HepG2 (cell line): ENCODE data around the gene LEMD3. TPM values are rescaled to one million over a fixed set of nuclear protein-coding genes. Genes with fewer than 3 reads are reported as not detected.

ENCODE experiments used
- ATAC-seq: fragments of 200-7000 bp; cut with Tn5 transposase; 3 replicates; pipeline ENCODE4 v1.9.1; 2020; ENCODE audit warnings: mild to moderate bottlenecking, moderate library complexity
- BruUV-seq: library from RNA; stranded (reverse); fragments of 400-500 nt; replicated peaks from 2 replicates; lab custom pipeline; 2021; lab: Mats Ljungman, UMichigan
- CTCF ChIA-PET: fragments of 300-600 bp; formaldehyde crosslinking; extraction: SDS; loops from one replicate; lab custom pipeline; 2021; ENCODE audit warnings: low total read pairs, inconsistent platforms, low intra/inter-chr PET ratio; lab: Yijun Ruan, JAX
- POLR2A ChIA-PET: fragments of 350-600 bp; sonication (Branson Sonifier 250); formaldehyde crosslinking; loops from one replicate; lab custom pipeline; 2020; ENCODE audit warnings: antibody characterized with exemption, inconsistent platforms; lab: Yijun Ruan, JAX
- DNase-seq: peaks from one replicate; pipeline ENCODE4 v3.0.0-alpha.2; 2015; ENCODE audit warnings: low spot score
- FAIRE-seq: peaks from 3 replicates; lab custom pipeline; 2011; peaks lifted over from hg19 to GRCh38; lab: Jason Lieb, UNC
- H2AFZ ChIP-seq: one replicate; pipeline ENCODE4 v1.6.1; 2011; ENCODE audit warnings: low read length, inconsistent platforms
- H3K27ac ChIP-seq: fragments of 300-600 bp; 3 replicates; pipeline ENCODE4 v1.8.0; 2011; ENCODE audit warnings: mixed run types, mild to moderate bottlenecking, mixed read lengths, low read length, inconsistent platforms; ENCODE audit not compliant: insufficient read depth; ENCODE audit errors: extremely low read length
- H3K27me3 ChIP-seq, 2 experiments: fragments of 200-600 bp in 1 of 2; 2 replicates in 1 of 2; 3 replicates in 1 of 2; pipeline versions ENCODE4 v1.6.0 to v1.8.0; 2011; ENCODE audit warnings: low read length in 2 of 2, mild to moderate bottlenecking in 2 of 2, moderate library complexity in 2 of 2, inconsistent platforms in 1 of 2; ENCODE audit not compliant: insufficient read depth in 2 of 2, control insufficient read depth in 1 of 2
- H3K36me3 ChIP-seq, 2 experiments: fragments of 200-600 bp in 1 of 2; replicated peaks in 1 of 2; 2 replicates in 1 of 2; 3 replicates in 1 of 2; pipeline versions ENCODE4 v1.5.1 to v1.8.0; 2011; ENCODE audit warnings: low read length in 2 of 2, inconsistent platforms in 1 of 2; ENCODE audit not compliant: insufficient read depth in 2 of 2, control insufficient read depth in 1 of 2
- H3K4me1 ChIP-seq: 2 replicates; pipeline ENCODE4 v1.5.1; 2012; ENCODE audit warnings: low read length, inconsistent platforms; ENCODE audit not compliant: insufficient read depth
- H3K4me2 ChIP-seq: 2 replicates; pipeline ENCODE4 v1.6.0; 2011; ENCODE audit warnings: low read depth, low read length, inconsistent platforms
- H3K4me3 ChIP-seq, 3 experiments: fragments of 200-600 bp in 1 of 3; sonication (generic), shearing (Covaris generic) in 1 of 3; replicated peaks in 1 of 3; 2 replicates each; pipeline ENCODE4 v1.5.1; 2011 to 2016; ENCODE audit warnings: low read length in 3 of 3, inconsistent platforms in 2 of 3, low read depth in 2 of 3, mild to moderate bottlenecking in 2 of 3, control low read depth in 1 of 3, mixed read lengths in 1 of 3; ENCODE audit not compliant: insufficient read depth in 1 of 3
- H3K79me2 ChIP-seq: one replicate; pipeline ENCODE4 v1.6.1; 2011; ENCODE audit warnings: low read length, inconsistent platforms; ENCODE audit not compliant: insufficient read depth
- H3K9ac ChIP-seq: 2 replicates; pipeline ENCODE4 v1.6.0; 2011; ENCODE audit warnings: mild to moderate bottlenecking, low read depth, low read length, inconsistent platforms; ENCODE audit not compliant: insufficient read depth
- H3K9me3 ChIP-seq: 2 replicates; pipeline ENCODE4 v1.5.1; 2012; ENCODE audit warnings: mild to moderate bottlenecking, low read length
- H4K20me1 ChIP-seq: 2 replicates; pipeline ENCODE4 v1.6.0; 2011; ENCODE audit warnings: inconsistent platforms, mild to moderate bottlenecking, low read length, moderate library complexity; ENCODE audit not compliant: insufficient read depth
- HDAC2 ChIP-seq: sonication (generic); formaldehyde crosslinking; IDR thresholded peaks from 2 replicates; pipeline ENCODE4 v1.4.0; 2020; ENCODE audit warnings: missing genetic modification reagents
- HNRNPK ChIP-seq: fragments of 200-400 bp; formaldehyde crosslinking; IDR thresholded peaks from 2 replicates; pipeline ENCODE4 v1.6.1; 2018; ENCODE audit warnings: low read length, low read depth, moderate library complexity, mild to moderate bottlenecking; ENCODE audit not compliant: poor library complexity, severe bottlenecking
- NR1H2 ChIP-seq: sonication (generic); formaldehyde crosslinking; IDR thresholded peaks from 2 replicates; pipeline ENCODE4 v1.8.1; 2022; ENCODE audit warnings: low read depth, missing genetic modification reagents, borderline replicate concordance
- PHF8 ChIP-seq: sonication (generic); formaldehyde crosslinking; IDR thresholded peaks from 2 replicates; pipeline ENCODE4 v1.5.0; 2020; ENCODE audit warnings: missing genetic modification reagents
- ZNF768 ChIP-seq: sonication (generic); formaldehyde crosslinking; IDR thresholded peaks from 2 replicates; pipeline ENCODE4 v1.4.0; 2020; ENCODE audit warnings: missing genetic modification reagents
- ZNF839 ChIP-seq: sonication (generic); formaldehyde crosslinking; IDR thresholded peaks from 2 replicates; pipeline ENCODE4 v1.4.0; 2020; ENCODE audit warnings: missing genetic modification reagents, mild to moderate bottlenecking, borderline replicate concordance
- ZNF891 ChIP-seq: sonication (generic); formaldehyde crosslinking; IDR thresholded peaks from 2 replicates; pipeline ENCODE4 v1.5.0; 2020; ENCODE audit warnings: mild to moderate bottlenecking, missing genetic modification reagents
- WGBS: methylation state at CpG from one replicate; pipeline ENCODE4 v1.1.6; 2017; ENCODE audit warnings: low lambda C conversion rate; 5-methylcytosine and 5-hydroxymethylcytosine counted together
- in situ Hi-C: cut with HindIII; loops from 2 replicates; pipeline ENCODE4 v1.10.0; 2017; ENCODE audit warnings: low pct_unique_long_range_greater_than_20kb; ENCODE audit not compliant: extremely low pct_ligation_motif_present
- intact Hi-C: fragments of 100-400 bp; cut with micrococcal nuclease; formaldehyde crosslinking; loops from one replicate; pipeline ENCODE4 v1.10.0; 2022; ENCODE audit not compliant: unreplicated experiment
- polyA plus RNA-seq, 8 experiments: library from polyadenylated mRNA; depleted of rRNA in 3 of 8; stranded (reverse) in 7 of 8; unstranded in 1 of 8; fragments of >200 nt; fragmentation: Illumina TruSeq in 4 of 8; extraction: Trizol in 4 of 8; gene quantifications; 2 replicates each; pipeline versions ENCODE4 v1.2.1 to v1.2.3, GENCODE V29; 2011 to 2016; ENCODE audit warnings: low read depth in 4 of 8, missing spikeins in 1 of 8, mixed read lengths in 1 of 8; ENCODE audit not compliant: insufficient read depth in 1 of 8
- total RNA-seq, 5 experiments: library from RNA; depleted of rRNA; stranded (reverse); fragments of >200 nt; fragmentation: Illumina TruSeq; extraction: Trizol; gene quantifications; 2 replicates each; pipeline ENCODE4 v1.2.3, GENCODE V29; 2016; ENCODE audit warnings: low read depth in 1 of 5
- TF ChIP-seq, protein P1 (sequence below): sonication (generic); formaldehyde crosslinking; IDR thresholded peaks from 2 replicates; pipeline ENCODE4 v1.4.0; 2020; ENCODE audit warnings: missing genetic modification reagents
- TF ChIP-seq, protein P2 (sequence below): sonication (generic); formaldehyde crosslinking; IDR thresholded peaks from 2 replicates; pipeline ENCODE4 v1.8.0; 2022; ENCODE audit warnings: missing genetic modification reagents, mild to moderate bottlenecking, moderate library complexity, borderline replicate concordance
- TF ChIP-seq, protein P3 (sequence below): sonication (generic); formaldehyde crosslinking; IDR thresholded peaks from 2 replicates; pipeline ENCODE4 v1.5.0; 2020; ENCODE audit warnings: mild to moderate bottlenecking, missing genetic modification reagents, moderate library complexity
- TF ChIP-seq, protein P4 (sequence below): sonication (generic); formaldehyde crosslinking; IDR thresholded peaks from 2 replicates; pipeline ENCODE4 v1.9.0; 2021; ENCODE audit warnings: missing genetic modification reagents, mild to moderate bottlenecking, borderline replicate concordance

The LEMD3 gene
- total and polyA plus RNA-seq, 2 of the 13 experiments (the other 11 are each of a cell fraction or from before 2014, with no cell fraction given) = 9.3 to 18.7 TPM

DNA sequence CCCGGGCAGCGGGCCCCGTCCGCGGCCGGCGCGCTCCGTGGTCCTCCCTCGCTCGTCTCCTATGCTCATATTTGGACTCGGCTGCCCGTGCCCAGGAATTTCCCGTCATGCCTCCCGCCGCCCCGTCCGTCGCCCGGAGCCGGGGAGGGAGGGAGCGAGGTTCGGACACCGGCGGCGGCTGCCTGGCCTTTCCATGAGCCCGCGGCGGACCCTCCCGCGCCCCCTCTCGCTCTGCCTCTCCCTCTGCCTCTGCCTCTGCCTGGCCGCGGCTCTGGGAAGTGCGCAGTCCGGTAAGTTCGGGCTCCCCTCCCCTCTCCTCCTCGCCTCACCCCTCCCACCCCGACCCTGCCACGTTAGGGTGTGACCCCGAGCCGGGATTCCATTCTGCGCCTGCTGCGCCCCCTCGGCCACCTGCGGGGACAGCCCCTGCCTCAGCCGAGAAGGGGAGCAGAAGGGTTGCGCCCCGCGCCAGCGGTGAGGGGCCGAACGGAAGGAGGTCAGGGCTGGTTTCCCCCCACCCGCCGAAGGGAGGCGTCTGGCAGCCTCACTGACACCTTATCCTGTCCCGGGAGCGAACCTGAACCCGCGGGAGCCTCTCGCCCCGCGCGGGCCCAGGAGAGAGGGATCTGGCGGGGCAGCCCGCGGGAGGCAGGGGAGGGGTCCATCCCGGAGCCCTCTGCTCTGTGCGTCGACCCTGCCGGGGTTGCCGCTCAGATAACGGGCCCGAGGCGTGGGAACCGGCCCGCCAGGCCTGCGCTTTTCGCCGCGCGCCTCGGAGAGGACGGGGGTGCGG lies 109.4 kb downstream of the LEMD3 start, which contains the start of gene MSRB3:
TSS of gene MSRB3 (plus strand) at position 108 of the 793 bp plus-strand sequence. CDS start 29,897 bp downstream, outside the sequence.
- in situ Hi-C loops = no loop called here
- Histone ChIP-seq H3K4me3 (peak within 1 kb of the TSS; percentile 64 to 80 (median 76)), H3K9me3 (no peaks in the 10 kb centered on the region), H3K9ac (peak within 1 kb of the TSS; percentile 39; the same call in 1 of the 2 replicates), H3K4me2 (peak within 1 kb of the TSS; percentile 92), H3K36me3 (no peaks in the 10 kb centered on the region), H4K20me1 (no peaks in the 10 kb centered on the region), H2AFZ (peak within 1 kb of the TSS; percentile 18), H3K27ac (no peak within 1 kb of the TSS), H3K4me1 (0 out of 2 replicates have a peak, but pooled peaks cover 5% of the 10 kb centered on the region), H3K79me2 (no peaks in the 10 kb centered on the region), H3K27me3 (peaks cover 3 to 9% of the 10 kb centered on the region in 2 experiments; a peak in 3 of 5 replicates)
- ATAC-seq = peak; percentile 90
- intact Hi-C loops = no loop called here
- POLR2A ChIA-PET = no interaction called here
- no TSS peak for BruUV-seq
- no peak for FAIRE-seq
- DNase-seq = peak; percentile 44
- CTCF ChIA-PET = no interaction called here
- WGBS = 0% methylated on average over 7 of the region's 85 CpGs
- TF ChIP-seq, protein P1, sequence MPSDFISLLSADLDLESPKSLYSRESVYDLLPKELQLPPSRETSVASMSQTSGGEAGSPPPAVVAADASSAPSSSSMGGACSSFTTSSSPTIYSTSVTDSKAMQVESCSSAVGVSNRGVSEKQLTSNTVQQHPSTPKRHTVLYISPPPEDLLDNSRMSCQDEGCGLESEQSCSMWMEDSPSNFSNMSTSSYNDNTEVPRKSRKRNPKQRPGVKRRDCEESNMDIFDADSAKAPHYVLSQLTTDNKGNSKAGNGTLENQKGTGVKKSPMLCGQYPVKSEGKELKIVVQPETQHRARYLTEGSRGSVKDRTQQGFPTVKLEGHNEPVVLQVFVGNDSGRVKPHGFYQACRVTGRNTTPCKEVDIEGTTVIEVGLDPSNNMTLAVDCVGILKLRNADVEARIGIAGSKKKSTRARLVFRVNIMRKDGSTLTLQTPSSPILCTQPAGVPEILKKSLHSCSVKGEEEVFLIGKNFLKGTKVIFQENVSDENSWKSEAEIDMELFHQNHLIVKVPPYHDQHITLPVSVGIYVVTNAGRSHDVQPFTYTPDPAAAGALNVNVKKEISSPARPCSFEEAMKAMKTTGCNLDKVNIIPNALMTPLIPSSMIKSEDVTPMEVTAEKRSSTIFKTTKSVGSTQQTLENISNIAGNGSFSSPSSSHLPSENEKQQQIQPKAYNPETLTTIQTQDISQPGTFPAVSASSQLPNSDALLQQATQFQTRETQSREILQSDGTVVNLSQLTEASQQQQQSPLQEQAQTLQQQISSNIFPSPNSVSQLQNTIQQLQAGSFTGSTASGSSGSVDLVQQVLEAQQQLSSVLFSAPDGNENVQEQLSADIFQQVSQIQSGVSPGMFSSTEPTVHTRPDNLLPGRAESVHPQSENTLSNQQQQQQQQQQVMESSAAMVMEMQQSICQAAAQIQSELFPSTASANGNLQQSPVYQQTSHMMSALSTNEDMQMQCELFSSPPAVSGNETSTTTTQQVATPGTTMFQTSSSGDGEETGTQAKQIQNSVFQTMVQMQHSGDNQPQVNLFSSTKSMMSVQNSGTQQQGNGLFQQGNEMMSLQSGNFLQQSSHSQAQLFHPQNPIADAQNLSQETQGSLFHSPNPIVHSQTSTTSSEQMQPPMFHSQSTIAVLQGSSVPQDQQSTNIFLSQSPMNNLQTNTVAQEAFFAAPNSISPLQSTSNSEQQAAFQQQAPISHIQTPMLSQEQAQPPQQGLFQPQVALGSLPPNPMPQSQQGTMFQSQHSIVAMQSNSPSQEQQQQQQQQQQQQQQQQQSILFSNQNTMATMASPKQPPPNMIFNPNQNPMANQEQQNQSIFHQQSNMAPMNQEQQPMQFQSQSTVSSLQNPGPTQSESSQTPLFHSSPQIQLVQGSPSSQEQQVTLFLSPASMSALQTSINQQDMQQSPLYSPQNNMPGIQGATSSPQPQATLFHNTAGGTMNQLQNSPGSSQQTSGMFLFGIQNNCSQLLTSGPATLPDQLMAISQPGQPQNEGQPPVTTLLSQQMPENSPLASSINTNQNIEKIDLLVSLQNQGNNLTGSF (CRISPR knock-in tag) = 0 out of 2 replicates have a peak, but pooled peaks have one; percentile 16
- TF ChIP-seq ZNF891 (CRISPR knock-in tag) = 0 out of 2 replicates have a peak, but pooled peaks have one; percentile 14
- TF ChIP-seq HDAC2 (CRISPR knock-in tag) = 0 out of 2 replicates have a peak, but pooled peaks have one; percentile 17
- peak; percentile 23; the same call in 1 of the 2 replicates for TF ChIP-seq ZNF768 (CRISPR knock-in tag)
- TF ChIP-seq NR1H2 (CRISPR knock-in tag) = 0 out of 2 replicates have a peak, but pooled peaks have one; percentile 43
- TF ChIP-seq ZNF839 (CRISPR knock-in tag) = 0 out of 2 replicates have a peak, but pooled peaks have one; percentile 32
- TF ChIP-seq PHF8 = peak; percentile 38; the same call in 1 of the 2 replicates
- TF ChIP-seq, protein P2, sequence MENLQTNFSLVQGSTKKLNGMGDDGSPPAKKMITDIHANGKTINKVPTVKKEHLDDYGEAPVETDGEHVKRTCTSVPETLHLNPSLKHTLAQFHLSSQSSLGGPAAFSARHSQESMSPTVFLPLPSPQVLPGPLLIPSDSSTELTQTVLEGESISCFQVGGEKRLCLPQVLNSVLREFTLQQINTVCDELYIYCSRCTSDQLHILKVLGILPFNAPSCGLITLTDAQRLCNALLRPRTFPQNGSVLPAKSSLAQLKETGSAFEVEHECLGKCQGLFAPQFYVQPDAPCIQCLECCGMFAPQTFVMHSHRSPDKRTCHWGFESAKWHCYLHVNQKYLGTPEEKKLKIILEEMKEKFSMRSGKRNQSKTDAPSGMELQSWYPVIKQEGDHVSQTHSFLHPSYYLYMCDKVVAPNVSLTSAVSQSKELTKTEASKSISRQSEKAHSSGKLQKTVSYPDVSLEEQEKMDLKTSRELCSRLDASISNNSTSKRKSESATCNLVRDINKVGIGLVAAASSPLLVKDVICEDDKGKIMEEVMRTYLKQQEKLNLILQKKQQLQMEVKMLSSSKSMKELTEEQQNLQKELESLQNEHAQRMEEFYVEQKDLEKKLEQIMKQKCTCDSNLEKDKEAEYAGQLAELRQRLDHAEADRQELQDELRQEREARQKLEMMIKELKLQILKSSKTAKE (CRISPR knock-in tag) = 0 out of 2 replicates have a peak, but pooled peaks have one; percentile 30
- TF ChIP-seq, protein P3, sequence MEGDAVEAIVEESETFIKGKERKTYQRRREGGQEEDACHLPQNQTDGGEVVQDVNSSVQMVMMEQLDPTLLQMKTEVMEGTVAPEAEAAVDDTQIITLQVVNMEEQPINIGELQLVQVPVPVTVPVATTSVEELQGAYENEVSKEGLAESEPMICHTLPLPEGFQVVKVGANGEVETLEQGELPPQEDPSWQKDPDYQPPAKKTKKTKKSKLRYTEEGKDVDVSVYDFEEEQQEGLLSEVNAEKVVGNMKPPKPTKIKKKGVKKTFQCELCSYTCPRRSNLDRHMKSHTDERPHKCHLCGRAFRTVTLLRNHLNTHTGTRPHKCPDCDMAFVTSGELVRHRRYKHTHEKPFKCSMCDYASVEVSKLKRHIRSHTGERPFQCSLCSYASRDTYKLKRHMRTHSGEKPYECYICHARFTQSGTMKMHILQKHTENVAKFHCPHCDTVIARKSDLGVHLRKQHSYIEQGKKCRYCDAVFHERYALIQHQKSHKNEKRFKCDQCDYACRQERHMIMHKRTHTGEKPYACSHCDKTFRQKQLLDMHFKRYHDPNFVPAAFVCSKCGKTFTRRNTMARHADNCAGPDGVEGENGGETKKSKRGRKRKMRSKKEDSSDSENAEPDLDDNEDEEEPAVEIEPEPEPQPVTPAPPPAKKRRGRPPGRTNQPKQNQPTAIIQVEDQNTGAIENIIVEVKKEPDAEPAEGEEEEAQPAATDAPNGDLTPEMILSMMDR = peak; percentile 34
- TF ChIP-seq HNRNPK = peak; percentile 91
- TF ChIP-seq, protein P4, sequence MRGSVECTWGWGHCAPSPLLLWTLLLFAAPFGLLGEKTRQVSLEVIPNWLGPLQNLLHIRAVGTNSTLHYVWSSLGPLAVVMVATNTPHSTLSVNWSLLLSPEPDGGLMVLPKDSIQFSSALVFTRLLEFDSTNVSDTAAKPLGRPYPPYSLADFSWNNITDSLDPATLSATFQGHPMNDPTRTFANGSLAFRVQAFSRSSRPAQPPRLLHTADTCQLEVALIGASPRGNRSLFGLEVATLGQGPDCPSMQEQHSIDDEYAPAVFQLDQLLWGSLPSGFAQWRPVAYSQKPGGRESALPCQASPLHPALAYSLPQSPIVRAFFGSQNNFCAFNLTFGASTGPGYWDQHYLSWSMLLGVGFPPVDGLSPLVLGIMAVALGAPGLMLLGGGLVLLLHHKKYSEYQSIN (CRISPR knock-in tag) = no peak
